HuH-7.5 (cell line): ENCODE measurements around the gene PADI4.
A peak's percentile ranks its signal among the peaks of the same experiment; 100 is the strongest.
"Not testable (repeated sequence)": the region's sequence is repeated elsewhere in the genome, so short reads cannot be mapped to it uniquely, and the experiment has no call there.

ENCODE experiments used
- DNase-seq: peaks from one replicate; pipeline ENCODE4 v3.0.0; 2011; ENCODE audit warnings: low spot score

PADI4 gene

DNA sequence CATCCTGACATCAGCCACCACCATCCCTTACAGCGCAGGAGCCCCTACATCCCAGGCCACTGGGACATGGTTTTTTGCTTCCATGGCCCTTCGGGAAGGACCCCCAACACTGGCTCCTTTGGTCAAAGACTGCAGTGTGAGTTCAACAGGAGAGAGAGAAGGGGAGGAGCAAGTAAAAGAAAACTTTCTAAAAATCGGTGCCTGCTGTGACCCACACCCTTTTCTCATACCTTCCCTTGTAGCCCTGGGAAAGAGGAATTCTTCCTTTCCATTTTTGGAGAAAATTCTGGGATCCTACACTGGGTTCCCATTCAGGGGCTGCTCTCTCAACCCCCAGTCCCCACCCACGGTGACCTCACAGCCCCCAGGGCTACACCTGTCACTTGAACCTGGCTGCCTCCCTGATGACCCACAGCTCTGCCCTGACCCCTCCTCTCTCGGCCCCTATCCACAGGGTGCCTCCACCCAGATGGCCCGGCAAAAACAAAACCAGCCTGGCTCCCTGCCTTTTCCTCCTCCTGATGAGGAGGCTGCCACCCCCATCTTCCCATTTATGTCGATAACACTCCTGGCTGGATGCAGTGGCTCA lies 7.6 kb downstream of the PADI4 start:
- DNase-seq: no peak

GRCh38 chr1:17316704-17317103 lies 8.7 kb downstream of the PADI4 start:
- no peak for DNase-seq

DNA sequence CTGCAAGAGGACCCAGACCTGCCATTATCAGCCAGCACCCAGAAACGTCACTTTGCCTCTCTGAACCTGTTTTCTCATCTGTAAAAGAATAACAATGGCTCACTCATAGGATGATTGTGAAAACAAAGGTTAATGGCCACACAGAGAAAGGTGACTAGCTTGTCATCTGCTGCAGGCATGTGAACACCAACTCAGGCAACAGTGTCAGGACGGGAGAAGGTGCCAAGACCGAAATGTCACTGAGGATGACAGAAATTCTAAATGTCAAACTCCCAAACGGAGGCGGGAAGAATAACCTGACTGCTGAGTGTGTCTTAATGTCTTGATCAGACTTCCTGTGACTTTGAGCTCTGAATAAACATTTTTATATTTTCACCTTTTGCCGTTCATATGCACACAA lies 10.3 kb downstream of the PADI4 start:
- DNase-seq: no peak

DNA sequence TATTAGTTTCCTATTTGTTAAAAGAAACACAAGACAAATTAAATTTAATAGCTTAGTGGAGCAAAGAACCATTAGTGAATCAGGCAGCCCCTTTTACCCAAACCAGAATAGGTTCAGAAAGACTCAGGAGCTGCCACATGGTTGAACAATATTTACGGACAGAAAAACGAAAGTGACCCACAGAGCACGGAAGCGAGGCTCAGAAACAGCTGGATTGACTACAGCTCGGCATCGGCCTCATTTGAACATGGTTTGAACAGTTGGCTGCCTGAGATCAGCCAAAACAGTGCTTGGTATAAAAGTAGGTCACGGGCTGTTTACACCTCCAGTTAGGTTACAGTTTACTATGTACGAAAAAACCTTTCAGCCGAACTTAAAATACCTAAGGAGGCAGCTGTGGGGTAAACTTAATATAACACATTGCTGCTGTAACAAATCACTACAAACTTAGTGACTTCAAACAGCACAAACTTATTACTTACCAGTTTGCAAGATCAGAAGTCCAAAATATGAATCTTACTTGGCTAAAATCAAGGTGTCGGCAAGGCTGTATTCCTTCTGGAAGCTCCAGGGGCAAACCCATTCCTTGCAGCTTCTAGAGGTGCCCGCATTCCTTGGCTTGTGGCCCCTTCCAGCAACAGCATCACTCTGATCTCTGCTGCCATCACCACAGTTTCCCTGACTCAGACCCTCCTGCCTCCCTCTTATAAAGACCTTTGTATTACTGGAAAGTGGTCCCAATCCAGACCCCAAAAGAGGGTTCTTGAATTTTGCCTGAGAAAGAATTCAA lies 11.8 kb downstream of the PADI4 start:
- DNase-seq: no peak

DNA sequence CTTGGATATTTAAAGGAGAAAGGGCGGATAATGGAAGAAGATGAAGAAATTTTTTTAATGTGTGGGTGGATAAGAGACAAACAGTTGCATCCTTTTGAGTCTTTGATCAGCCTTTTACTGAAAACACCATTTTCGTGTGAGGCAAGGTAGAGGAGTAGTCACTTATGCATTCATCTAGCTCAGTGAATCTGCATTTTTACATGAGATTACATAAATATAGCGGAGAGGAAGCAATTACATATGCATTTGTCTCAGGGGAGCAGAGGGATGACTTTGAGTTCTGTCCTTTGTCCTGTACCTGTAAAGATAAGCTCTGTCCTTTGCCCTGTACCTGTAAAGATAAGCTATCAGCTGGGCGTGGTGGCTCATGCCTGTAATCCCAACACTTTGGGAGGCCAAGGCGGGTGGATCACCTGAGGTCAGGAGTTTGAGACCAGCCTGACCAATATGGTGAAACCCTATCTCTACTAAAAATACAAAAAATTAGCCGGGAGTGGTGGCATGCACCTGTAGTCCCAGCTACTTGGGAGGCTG lies 13.9 kb downstream of the PADI4 start:
- DNase-seq: not testable (repeated sequence)

DNA sequence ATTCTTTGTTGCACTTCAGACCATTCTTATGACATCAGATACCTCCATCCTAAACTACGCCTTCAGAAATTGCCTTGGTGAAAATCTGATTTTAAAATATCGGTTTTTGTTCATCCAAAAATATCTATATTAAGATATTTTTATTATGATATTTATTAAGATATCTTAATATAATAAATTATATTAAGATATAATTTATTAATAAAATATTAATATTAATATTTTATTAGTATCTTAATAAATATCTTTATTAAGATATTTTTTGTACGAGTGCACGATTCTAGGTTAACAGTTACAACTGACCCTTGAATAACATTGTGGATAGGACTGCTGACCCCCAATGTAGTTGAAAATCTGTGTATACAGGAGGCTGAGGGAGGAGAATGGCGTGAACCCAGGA lies 20.9 kb downstream of the PADI4 start:
- DNase-seq: no peak

- DNase-seq: no peak
Measured at GRCh38 chr1:17329610-17330009, 21.6 kb downstream of the PADI4 start.

- DNase-seq: no peak
Measured at GRCh38 chr1:17330856-17331255, 22.9 kb downstream of the PADI4 start.

DNA sequence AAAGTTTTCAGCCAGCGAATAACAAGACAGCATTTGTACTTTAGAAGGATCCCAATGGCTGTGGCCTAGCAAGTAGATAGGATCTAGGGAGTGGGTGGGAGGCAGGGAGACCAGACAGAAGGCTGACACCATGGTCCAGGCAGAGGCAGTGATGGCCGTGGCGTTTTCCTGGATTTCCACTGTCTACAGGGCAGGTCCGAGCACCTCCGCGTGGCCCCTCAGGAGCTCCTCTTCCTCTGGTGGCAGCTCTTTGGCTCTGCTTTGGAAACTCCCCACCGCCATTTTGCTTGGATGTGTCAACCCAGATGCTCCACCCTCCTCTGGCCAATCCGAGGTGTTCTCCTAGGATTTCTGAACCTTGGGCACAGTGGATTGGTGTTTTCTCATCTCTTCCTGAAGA lies 25.1 kb downstream of the PADI4 start:
- no peak for DNase-seq

GRCh38 chr1:17335821-17336710 lies 28.1 kb downstream of the PADI4 start:
- peak; percentile 32 for DNase-seq

DNA sequence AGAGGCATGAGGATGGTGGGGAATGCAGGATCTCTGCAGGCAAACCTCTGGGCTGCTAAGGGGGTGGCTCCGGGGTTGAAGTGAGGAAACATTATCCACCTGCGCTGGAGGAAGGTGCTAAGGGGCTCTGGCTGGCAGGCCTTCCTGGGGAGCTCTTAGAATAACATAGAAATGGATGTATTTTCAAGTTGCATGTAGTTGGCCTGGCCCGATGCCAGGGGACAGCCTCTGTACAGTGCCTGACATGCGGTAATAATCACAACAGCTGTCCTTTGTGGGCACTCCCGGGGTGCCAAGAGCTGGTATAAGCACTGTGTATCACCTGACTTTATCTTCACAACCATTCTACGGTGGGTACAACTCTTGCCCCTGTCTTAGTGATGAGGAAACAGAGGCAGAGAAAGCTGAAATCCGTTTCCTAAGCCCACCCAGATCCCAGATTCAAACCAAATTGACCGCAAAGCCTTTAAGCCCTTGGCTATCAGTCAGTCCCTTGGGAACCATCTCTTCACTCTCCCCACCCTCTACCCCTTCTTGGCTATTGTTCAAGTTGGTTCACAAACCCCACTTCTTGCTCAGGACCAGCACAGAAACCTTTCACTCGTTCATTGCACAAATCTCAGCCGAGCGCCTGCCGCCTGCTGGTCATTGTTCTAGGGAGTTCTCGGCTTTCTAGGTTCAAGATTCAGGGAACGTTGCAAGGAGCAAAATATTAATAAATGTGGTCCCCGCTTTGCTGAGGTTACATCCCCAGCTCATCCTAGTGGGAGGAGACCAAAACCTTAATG lies 30.9 kb downstream of the PADI4 start:
- no peak for DNase-seq

GRCh38 chr1:17339521-17339920 lies 31.5 kb downstream of the PADI4 start:
- DNase-seq: no peak

- no peak for DNase-seq
Measured at GRCh38 chr1:17340358-17340757, 32.4 kb downstream of the PADI4 start.

DNA sequence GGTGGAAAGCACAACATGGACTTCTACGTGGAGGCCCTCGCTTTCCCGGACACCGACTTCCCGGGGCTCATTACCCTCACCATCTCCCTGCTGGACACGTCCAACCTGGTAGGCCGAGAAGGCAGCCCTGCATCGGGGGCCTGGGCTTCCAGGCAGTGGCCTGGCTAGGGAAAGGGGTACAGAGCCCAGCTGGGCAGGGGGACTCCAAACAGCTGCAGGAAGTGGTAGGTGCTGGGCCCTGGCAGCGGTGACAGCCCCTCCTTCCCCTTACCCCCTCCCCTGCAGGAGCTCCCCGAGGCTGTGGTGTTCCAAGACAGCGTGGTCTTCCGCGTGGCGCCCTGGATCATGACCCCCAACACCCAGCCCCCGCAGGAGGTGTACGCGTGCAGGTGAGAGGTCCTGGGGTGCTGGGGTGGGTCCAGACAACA lies 34.0 kb downstream of the PADI4 start:
- DNase-seq: no peak

DNA sequence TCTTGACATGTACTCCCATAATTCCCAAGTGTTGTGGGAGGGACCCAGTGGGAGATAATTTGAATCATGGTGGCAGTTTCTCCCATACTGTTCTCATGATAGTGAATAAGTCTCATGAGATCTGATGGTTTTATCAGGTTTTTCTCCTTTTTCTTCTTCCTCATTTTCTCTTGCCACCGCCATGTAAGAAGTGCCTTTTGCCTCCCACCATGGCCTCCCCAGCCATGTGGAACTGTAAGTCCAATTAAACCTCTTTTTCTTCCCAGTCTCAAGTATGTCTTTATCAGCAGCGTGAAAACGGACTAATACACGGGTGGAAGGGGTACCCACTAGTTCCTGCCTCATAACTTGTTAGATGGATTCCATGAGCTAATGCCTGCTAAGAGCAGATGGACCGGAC lies 37.5 kb downstream of the PADI4 start:
- not testable (repeated sequence) for DNase-seq

- no peak for DNase-seq
Measured at GRCh38 chr1:17346046-17346789, 38.2 kb downstream of the PADI4 start.

DNA sequence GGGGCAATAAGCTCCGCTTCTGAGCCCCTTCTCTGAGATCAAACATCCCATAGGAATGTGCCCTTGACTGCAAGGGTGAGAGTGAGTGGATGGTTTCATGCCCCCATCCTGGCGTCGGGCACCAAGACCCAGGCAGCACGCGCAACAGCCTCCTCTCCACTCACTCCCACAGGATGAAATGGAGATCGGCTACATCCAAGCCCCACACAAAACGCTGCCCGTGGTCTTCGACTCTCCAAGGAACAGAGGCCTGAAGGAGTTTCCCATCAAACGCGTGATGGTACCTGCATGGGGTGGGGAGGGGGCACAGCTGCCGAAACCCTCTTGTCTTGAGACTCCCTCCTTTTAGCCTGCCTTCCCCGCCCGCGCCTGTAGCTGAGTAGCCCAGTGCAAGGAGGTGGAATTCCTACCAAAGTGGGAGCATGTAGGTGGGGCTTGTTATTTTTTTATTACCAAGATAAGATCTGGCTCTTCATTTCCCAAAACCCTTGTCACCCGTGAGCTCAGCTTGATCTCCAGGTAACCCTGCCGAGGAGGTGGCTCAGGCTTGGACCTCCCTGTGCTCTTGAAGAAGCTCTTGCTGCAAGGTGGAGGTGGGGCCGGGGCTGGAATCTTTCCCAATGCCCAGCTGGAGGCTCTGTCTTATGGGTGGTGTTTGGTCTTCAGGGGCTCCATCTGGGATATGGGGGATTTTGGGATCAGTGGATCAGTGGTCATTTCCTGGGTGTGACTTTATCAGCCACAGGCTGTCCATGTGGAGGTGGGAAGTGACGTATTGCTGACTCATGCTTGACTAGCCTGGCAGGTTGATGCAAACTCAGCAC lies 40.0 kb downstream of the PADI4 start:
- no peak for DNase-seq

- no peak for DNase-seq
Measured at GRCh38 chr1:17348593-17349234, 40.7 kb downstream of the PADI4 start.

DNA sequence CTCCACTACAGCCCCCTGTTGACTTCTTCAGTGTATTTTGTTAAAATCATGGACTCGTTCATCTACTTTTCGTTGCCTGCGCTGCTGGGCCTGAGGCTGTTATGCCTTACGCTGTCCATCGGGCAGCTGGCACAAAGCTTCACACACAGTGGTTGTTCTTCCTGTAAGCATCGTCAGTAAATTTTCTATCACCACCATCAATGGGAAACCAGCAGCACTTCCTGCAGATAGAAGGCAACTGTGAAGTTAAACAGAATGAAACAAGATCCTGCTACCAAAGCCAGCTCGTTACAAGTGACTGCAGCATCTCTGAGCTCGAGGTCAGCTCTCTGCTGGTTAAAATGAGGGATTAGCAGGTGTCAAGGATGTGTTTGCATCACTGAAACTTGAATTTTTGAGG lies 42.1 kb downstream of the PADI4 start:
- DNase-seq: no peak
